GM12878 (cell line): ENCODE measurements around the gene ZNF507.

ENCODE experiments used
- BCL11A ChIP-seq: IDR thresholded peaks from 2 replicates; pipeline ENCODE4 v1.6.1; 2011; ENCODE audit warnings: low read depth, low read length
- BHLHE40 ChIP-seq, 2 experiments: fragments of 450-650 bp in 1 of 2; IDR thresholded peaks; 2 replicates each; pipeline ENCODE4 v1.6.1; 2011 to 2017; ENCODE audit warnings: low read depth in 2 of 2, borderline replicate concordance in 1 of 2, improper control_type of control experiment in 1 of 2, low read length in 1 of 2, mild to moderate bottlenecking in 1 of 2
- CREB1 ChIP-seq: IDR thresholded peaks from 2 replicates; pipeline ENCODE4 v1.6.1; 2012; ENCODE audit warnings: low read depth, mild to moderate bottlenecking, inconsistent platforms
- EP300 ChIP-seq, 2 experiments: fragments of 150-350 bp in 1 of 2; IDR thresholded peaks; 2 replicates each; pipeline ENCODE4 v1.6.1; 2011 to 2012; ENCODE audit warnings: low read depth in 2 of 2, low read length in 2 of 2, borderline replicate concordance in 1 of 2, improper control_type of control experiment in 1 of 2, inconsistent platforms in 1 of 2; ENCODE audit not compliant: control insufficient read depth in 1 of 2
- GABPA ChIP-seq: IDR thresholded peaks from 2 replicates; pipeline ENCODE4 v1.6.1; 2014; ENCODE audit warnings: antibody characterized with exemption, low read depth, mild to moderate bottlenecking, inconsistent platforms
- MTA3 ChIP-seq: IDR thresholded peaks from 2 replicates; pipeline ENCODE4 v1.6.1; 2012; ENCODE audit warnings: low read length, inconsistent platforms, borderline replicate concordance
- NR2C2 ChIP-seq: IDR thresholded peaks from 2 replicates; pipeline ENCODE4 v1.6.1; 2011; ENCODE audit warnings: borderline replicate concordance, low read depth; ENCODE audit not compliant: control insufficient read depth, insufficient read length
- POLR2AphosphoS5 ChIP-seq: IDR thresholded peaks from 2 replicates; pipeline ENCODE4 v1.6.1; 2011; ENCODE audit warnings: mild to moderate bottlenecking, low read length, inconsistent platforms
- SRF ChIP-seq, 2 experiments: IDR thresholded peaks; 2 replicates each; pipeline ENCODE4 v1.6.1; 2011; ENCODE audit warnings: low read depth in 2 of 2, low read length in 2 of 2, mild to moderate bottlenecking in 1 of 2, moderate library complexity in 1 of 2
- STAT1 ChIP-seq: fragments of 450-650 bp; conservative IDR thresholded peaks from 2 replicates; pipeline ENCODE4 v1.6.1; 2014; ENCODE audit warnings: antibody characterized with exemption, mild to moderate bottlenecking
- TAF1 ChIP-seq: IDR thresholded peaks from 2 replicates; pipeline ENCODE4 v1.6.1; 2011; ENCODE audit warnings: mild to moderate bottlenecking, low read depth, low read length, borderline replicate concordance
- TF ChIP-seq, protein P1 (sequence below): IDR thresholded peaks from 2 replicates; pipeline ENCODE4 v1.6.1; 2012; ENCODE audit warnings: mild to moderate bottlenecking, low read depth, low read length
- TF ChIP-seq, protein P2 (sequence below), 3 experiments: IDR thresholded peaks in 2 of 3; conservative IDR thresholded peaks in 1 of 3; 2 replicates each; pipeline ENCODE4 v1.5.1; 2011; ENCODE audit warnings: low read depth in 3 of 3, low read length in 3 of 3, mild to moderate bottlenecking in 3 of 3, control low read depth in 2 of 3, moderate library complexity in 2 of 3, inconsistent platforms in 1 of 3, mixed read lengths in 1 of 3; ENCODE audit not compliant: control insufficient read depth in 2 of 3, insufficient read depth in 1 of 3; ENCODE audit errors: extremely low read depth in 1 of 3
- TF ChIP-seq, protein P3 (sequence below): fragments of 450-650 bp; IDR thresholded peaks from 2 replicates; pipeline ENCODE4 v1.6.1; 2017; ENCODE audit warnings: mild to moderate bottlenecking

DNA sequence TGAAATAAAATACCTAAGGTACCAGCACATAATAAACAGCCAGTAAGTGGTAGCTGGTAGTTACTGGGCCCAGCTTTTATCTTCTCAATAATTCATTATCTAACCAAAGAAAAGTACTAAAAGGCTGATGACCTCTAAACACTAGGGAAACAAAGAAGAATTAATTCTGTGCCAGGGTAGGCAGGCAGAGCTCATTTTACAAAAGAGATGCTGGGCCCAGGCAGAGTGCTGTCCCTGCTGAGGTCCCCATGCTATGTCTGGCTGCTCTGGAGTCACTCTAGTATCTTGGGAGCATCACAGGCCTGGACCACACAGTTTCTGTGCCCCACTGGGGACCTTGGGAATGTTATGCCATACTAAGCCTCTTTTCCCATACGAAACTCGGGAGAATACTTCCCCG is 18.2 kb downstream of the ZNF507 start:
- TF ChIP-seq BHLHE40 (IDR thresholded peaks at IDR 0.05; ENCODE audit: borderline replicate concordance in 1 of 2, low read depth in 2 of 2, low read length in 1 of 2) (no peak), NR2C2 (no peak), STAT1 (no peak), BCL11A (no peak), TAF1 (no peak), SRF (IDR thresholded peaks at IDR 0.05; ENCODE audit: low read depth in 2 of 2, low read length in 2 of 2) (no peak), GABPA (no peak), MTA3 (no peak), POLR2AphosphoS5 (no peak), CREB1 (no peak), EP300 (IDR thresholded peaks at IDR 0.05; ENCODE audit: borderline replicate concordance in 1 of 2, control insufficient read depth in 1 of 2, low read depth in 2 of 2, low read length in 2 of 2) (no peak)
- TF ChIP-seq, protein P1, sequence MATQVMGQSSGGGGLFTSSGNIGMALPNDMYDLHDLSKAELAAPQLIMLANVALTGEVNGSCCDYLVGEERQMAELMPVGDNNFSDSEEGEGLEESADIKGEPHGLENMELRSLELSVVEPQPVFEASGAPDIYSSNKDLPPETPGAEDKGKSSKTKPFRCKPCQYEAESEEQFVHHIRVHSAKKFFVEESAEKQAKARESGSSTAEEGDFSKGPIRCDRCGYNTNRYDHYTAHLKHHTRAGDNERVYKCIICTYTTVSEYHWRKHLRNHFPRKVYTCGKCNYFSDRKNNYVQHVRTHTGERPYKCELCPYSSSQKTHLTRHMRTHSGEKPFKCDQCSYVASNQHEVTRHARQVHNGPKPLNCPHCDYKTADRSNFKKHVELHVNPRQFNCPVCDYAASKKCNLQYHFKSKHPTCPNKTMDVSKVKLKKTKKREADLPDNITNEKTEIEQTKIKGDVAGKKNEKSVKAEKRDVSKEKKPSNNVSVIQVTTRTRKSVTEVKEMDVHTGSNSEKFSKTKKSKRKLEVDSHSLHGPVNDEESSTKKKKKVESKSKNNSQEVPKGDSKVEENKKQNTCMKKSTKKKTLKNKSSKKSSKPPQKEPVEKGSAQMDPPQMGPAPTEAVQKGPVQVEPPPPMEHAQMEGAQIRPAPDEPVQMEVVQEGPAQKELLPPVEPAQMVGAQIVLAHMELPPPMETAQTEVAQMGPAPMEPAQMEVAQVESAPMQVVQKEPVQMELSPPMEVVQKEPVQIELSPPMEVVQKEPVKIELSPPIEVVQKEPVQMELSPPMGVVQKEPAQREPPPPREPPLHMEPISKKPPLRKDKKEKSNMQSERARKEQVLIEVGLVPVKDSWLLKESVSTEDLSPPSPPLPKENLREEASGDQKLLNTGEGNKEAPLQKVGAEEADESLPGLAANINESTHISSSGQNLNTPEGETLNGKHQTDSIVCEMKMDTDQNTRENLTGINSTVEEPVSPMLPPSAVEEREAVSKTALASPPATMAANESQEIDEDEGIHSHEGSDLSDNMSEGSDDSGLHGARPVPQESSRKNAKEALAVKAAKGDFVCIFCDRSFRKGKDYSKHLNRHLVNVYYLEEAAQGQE, result no peak
- TF ChIP-seq, protein P2, sequence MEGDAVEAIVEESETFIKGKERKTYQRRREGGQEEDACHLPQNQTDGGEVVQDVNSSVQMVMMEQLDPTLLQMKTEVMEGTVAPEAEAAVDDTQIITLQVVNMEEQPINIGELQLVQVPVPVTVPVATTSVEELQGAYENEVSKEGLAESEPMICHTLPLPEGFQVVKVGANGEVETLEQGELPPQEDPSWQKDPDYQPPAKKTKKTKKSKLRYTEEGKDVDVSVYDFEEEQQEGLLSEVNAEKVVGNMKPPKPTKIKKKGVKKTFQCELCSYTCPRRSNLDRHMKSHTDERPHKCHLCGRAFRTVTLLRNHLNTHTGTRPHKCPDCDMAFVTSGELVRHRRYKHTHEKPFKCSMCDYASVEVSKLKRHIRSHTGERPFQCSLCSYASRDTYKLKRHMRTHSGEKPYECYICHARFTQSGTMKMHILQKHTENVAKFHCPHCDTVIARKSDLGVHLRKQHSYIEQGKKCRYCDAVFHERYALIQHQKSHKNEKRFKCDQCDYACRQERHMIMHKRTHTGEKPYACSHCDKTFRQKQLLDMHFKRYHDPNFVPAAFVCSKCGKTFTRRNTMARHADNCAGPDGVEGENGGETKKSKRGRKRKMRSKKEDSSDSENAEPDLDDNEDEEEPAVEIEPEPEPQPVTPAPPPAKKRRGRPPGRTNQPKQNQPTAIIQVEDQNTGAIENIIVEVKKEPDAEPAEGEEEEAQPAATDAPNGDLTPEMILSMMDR (IDR thresholded peaks at IDR 0.05 in 2 of 3, conservative IDR thresholded peaks at IDR 0.05 in 1 of 3; ENCODE audit: control insufficient read depth in 2 of 3, extremely low read depth in 1 of 3, insufficient read depth in 1 of 3, low read depth in 3 of 3, low read length in 3 of 3), result no peak
- TF ChIP-seq, protein P3, sequence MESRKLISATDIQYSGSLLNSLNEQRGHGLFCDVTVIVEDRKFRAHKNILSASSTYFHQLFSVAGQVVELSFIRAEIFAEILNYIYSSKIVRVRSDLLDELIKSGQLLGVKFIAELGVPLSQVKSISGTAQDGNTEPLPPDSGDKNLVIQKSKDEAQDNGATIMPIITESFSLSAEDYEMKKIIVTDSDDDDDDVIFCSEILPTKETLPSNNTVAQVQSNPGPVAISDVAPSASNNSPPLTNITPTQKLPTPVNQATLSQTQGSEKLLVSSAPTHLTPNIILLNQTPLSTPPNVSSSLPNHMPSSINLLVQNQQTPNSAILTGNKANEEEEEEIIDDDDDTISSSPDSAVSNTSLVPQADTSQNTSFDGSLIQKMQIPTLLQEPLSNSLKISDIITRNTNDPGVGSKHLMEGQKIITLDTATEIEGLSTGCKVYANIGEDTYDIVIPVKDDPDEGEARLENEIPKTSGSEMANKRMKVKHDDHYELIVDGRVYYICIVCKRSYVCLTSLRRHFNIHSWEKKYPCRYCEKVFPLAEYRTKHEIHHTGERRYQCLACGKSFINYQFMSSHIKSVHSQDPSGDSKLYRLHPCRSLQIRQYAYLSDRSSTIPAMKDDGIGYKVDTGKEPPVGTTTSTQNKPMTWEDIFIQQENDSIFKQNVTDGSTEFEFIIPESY, result no peak
